Fibroblast of lung (primary cell): ENCODE measurements around the gene F2RL3.

Source experiments
- EZH2 ChIP-seq: IDR thresholded peaks from 2 replicates; pipeline ENCODE4 v1.5.1; 2012; ENCODE audit warnings: low read length, control low read depth, mild to moderate bottlenecking; ENCODE audit errors: missing control alignments
- TF ChIP-seq, protein P1 (sequence below), 2 donors: IDR thresholded peaks in 1 of 2; conservative IDR thresholded peaks in 1 of 2; 1 replicate in 1 of 2; 2 replicates in 1 of 2; pipeline ENCODE4 v1.5.1; 2011 to 2012; ENCODE audit warnings: low read length in 2 of 2, control low read depth in 1 of 2, inconsistent platforms in 1 of 2, low read depth in 1 of 2, mild to moderate bottlenecking in 1 of 2

DNA sequence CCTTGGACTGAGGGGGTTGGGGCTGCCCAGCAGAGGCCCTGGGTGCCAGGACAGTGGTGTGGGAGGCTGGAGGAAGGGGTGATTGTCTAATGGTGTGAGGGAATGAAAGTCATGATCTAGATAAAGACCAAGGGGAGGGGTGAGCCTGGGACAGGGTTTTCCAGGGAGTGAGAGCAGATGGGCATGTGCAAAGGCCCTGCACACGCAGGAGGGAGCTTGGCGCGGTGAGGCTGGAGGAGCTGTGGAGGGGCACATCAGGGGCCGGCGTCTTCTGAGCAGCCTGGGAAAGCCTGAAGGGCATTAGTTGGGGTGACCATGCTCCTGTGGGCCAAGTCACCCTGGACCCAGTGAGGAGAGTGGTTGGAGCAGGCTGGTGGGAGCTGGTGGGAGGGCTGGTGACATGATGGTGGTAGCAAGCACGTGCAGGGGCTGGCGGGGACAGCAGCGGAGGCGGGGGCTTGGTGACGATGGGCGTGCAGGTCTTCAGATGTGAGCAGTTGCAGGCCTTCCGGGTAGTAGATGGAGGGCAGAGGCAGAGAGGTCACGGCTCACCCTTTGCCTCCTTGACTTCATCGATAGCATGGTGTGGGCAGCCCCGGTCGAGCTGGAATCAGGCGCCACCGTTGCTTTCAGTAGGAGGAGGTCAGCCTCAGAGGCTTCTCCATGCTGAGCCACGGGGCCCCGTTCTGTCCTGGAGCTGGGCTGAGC, 20.2 kb upstream of the F2RL3 start:
- TF ChIP-seq, protein P1, sequence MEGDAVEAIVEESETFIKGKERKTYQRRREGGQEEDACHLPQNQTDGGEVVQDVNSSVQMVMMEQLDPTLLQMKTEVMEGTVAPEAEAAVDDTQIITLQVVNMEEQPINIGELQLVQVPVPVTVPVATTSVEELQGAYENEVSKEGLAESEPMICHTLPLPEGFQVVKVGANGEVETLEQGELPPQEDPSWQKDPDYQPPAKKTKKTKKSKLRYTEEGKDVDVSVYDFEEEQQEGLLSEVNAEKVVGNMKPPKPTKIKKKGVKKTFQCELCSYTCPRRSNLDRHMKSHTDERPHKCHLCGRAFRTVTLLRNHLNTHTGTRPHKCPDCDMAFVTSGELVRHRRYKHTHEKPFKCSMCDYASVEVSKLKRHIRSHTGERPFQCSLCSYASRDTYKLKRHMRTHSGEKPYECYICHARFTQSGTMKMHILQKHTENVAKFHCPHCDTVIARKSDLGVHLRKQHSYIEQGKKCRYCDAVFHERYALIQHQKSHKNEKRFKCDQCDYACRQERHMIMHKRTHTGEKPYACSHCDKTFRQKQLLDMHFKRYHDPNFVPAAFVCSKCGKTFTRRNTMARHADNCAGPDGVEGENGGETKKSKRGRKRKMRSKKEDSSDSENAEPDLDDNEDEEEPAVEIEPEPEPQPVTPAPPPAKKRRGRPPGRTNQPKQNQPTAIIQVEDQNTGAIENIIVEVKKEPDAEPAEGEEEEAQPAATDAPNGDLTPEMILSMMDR (conservative IDR thresholded peaks at IDR 0.05 in 1 of 2, IDR thresholded peaks at IDR 0.05 in 1 of 2; ENCODE audit: low read depth in 1 of 2, low read length in 2 of 2) = no peak
- no peak for TF ChIP-seq EZH2
